Ovary (tissue), 9 donors: Measurements from ENCODE around the gene GCK. TPM values are rescaled to one million over a fixed set of nuclear protein-coding genes. Genes with fewer than 3 reads are reported as not detected.

Source experiments
- DNase-seq, 5 donors: peaks; one replicate each; pipeline ENCODE4 v3.0.0-alpha.2; 2019 to 2020
- H3K27ac ChIP-seq, 2 donors: fragments of 200-600 bp; one replicate each; pipeline versions ENCODE4 v1.5.1 to v1.8.0; 2019 to 2022
- H3K27me3 ChIP-seq: fragments of 200-600 bp; one replicate; pipeline ENCODE4 v1.8.0; 2022
- H3K36me3 ChIP-seq: fragments of 200-600 bp; sonication (generic); one replicate; pipeline ENCODE4 v1.5.1; 2019
- H3K4me1 ChIP-seq: one replicate; pipeline ENCODE4 v1.8.1; 2013; ENCODE audit warnings: mild to moderate bottlenecking, moderate library complexity; ENCODE audit not compliant: insufficient read depth
- H3K4me3 ChIP-seq: fragments of 200-600 bp; sonication (generic); one replicate; pipeline ENCODE4 v1.5.1; 2017
- H3K9me3 ChIP-seq, 2 donors: fragments of 200-600 bp in 1 of 2; sonication (generic) in 1 of 2; one replicate each; pipeline versions ENCODE4 v1.5.1 to v1.8.1; 2013 to 2019; ENCODE audit warnings: mild to moderate bottlenecking in 1 of 2, moderate library complexity in 1 of 2
- EP300 ChIP-seq: sonication (generic); formaldehyde crosslinking; IDR thresholded peaks from one replicate; pipeline ENCODE4 v1.6.1; 2017; ENCODE audit warnings: antibody characterized with exemption
- POLR2A ChIP-seq: fragments of 450-650 bp; IDR thresholded peaks from one replicate; pipeline ENCODE4 v1.6.1; 2017; ENCODE audit warnings: antibody characterized with exemption, mild to moderate bottlenecking, moderate library complexity
- WGBS, 3 donors: extraction: QIAGEN DNeasy Blood & Tissue Kit in 1 of 3; methylation state at CpG; one replicate each; pipeline versions ENCODE4 v1.1.5 to v1.1.7; 2013 to 2017; 5-methylcytosine and 5-hydroxymethylcytosine counted together
- intact Hi-C, 4 donors: fragments of 100-400 bp; cut with DNase I; formaldehyde crosslinking; loops; one replicate each; pipeline versions ENCODE4 v1.11.0 to v1.15.1; 2022 to 2023
- polyA plus RNA-seq, 2 donors: library from polyadenylated mRNA; stranded (reverse); fragments of 200-250 nt in 1 of 2; fragments of 350-450 nt in 1 of 2; fragmentation: Illumina TruSeq in 1 of 2; extraction: RNeasy Lipid Tissue Mini Kit (QIAGEN cat#74804) in 1 of 2; gene quantifications; one replicate each; pipeline ENCODE4 v1.2.3, GENCODE V29; 2013 to 2014
- total RNA-seq, 7 donors: library from RNA; depleted of rRNA in 2 of 7; stranded (reverse); fragments of >200 nt in 2 of 7; fragmentation: NEBNext Ultra II Directional in 3 of 7; extraction: Animal tissue kit (Norgen Biotek cat#: 25700) in 3 of 7; gene quantifications; one replicate each; pipeline versions ENCODE4 v1.1.0 to v1.2.4, GENCODE V29; 2016 to 2023
- TF ChIP-seq, protein P1 (sequence below), 3 donors: fragments of 450-650 bp in 2 of 3; fragments of 200-600 bp in 1 of 3; IDR thresholded peaks; one replicate each; pipeline versions ENCODE4 v1.5.1 to v1.8.0; 2016 to 2022; ENCODE audit warnings: antibody characterized with exemption in 3 of 3, mild to moderate bottlenecking in 1 of 3
- donor health status: DM: no; HTN: no; CAD: no; lungs with moderate emphysema.
- donor health status: DM: no; HTN: no; CAD: no.
- donor health status: Bipolar disorder and iron deficiency.
- donor health status: DM: yes; HTN: yes; CAD: no.
- donor health status: DM: no; HTN: no; CAD: no.
- donor health status: DM: yes; HTN: yes; CAD: no.

GCK gene
- total and polyA plus RNA-seq, 9 donors: 0.48 to 2.9 (median 1.3) TPM

DNA sequence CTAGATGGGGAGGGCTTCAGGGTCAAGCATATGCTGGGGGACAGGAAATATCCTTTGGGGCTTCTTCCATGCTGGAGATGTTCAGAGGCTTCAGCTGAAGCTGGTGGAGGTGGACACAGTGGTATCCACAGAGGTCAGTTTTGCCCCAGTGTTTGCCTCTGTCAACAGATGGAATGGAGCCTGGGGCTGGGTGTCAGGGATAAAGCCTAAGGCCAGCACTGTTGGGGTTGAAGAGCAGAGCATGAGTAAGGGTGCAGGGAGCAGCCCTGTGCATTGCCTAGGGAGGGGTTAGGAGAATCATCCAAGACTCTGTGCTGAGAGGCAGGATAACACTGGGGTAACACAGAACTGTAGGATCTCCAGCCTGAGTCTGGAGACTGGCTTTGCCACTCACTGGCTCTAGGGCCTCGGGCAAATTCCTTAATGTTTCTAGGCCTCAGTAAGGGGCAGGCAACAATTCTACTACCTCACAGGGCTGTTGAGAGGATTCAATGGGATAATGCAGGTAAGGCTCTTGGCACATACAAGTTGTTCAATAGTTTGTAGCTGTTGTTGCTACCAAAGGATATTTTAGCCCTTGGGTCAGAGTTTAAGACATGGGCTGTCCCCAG, 26.3 kb downstream of the GCK start:
- DNase-seq: no peak

DNA sequence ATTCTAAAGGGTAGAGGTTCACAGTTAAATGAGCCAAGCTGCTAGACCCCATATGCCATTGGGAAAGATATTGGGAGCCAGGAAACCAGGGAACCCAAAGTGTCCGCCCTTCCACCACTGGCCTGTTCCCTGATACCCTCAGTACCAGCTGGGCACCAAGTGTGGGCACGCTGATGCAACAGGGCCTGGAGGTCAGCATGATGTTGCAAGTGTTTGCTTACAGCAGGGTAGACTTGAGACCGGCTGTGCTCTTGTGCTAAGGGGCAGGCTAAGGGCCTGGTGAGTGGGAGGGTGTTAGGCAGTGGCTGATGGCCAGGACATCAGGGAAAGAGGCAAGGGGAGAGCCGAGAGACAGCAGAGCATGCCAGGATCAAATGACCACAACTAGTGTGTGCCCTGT, 27.1 kb downstream of the GCK start:
- Histone ChIP-seq H3K4me1 (no peaks in the 10 kb centered on the region), H3K36me3 (no peaks in the 10 kb centered on the region), H3K27ac (no peak overlapping the region), H3K27me3 (no peaks in the 10 kb centered on the region), H3K9me3 (no peaks in the 10 kb centered on the region), H3K4me3 (no peak overlapping the region)
- TF ChIP-seq, protein P1, sequence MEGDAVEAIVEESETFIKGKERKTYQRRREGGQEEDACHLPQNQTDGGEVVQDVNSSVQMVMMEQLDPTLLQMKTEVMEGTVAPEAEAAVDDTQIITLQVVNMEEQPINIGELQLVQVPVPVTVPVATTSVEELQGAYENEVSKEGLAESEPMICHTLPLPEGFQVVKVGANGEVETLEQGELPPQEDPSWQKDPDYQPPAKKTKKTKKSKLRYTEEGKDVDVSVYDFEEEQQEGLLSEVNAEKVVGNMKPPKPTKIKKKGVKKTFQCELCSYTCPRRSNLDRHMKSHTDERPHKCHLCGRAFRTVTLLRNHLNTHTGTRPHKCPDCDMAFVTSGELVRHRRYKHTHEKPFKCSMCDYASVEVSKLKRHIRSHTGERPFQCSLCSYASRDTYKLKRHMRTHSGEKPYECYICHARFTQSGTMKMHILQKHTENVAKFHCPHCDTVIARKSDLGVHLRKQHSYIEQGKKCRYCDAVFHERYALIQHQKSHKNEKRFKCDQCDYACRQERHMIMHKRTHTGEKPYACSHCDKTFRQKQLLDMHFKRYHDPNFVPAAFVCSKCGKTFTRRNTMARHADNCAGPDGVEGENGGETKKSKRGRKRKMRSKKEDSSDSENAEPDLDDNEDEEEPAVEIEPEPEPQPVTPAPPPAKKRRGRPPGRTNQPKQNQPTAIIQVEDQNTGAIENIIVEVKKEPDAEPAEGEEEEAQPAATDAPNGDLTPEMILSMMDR (IDR thresholded peaks at IDR 0.05): no peak
- TF ChIP-seq POLR2A: no peak
- TF ChIP-seq EP300: no peak
- intact Hi-C loops: no loop called here
- whole genome bisulfite sequencing, 3 donors: 64 to 68% (median 65%) methylated on average over 4 of the region's 4 CpGs
- DNase-seq: no peak

More for the DNA sequence above, 26.3 kb downstream of the GCK start:
- 50 to 82% (median 71%) methylated on average over 1 of the region's 1 CpG for WGBS, 3 donors
- H3K4me1 ChIP-seq: no peaks in the 10 kb centered on the region
- no peak overlapping the region for H3K27ac ChIP-seq
- TF ChIP-seq POLR2A (no peak), EP300 (no peak)
- TF ChIP-seq, protein P1 (IDR thresholded peaks at IDR 0.05): no peak
- no peaks in the 10 kb centered on the region for H3K36me3 ChIP-seq
- H3K4me3 ChIP-seq: no peak overlapping the region
- H3K9me3 ChIP-seq: no peaks in the 10 kb centered on the region
- no peaks in the 10 kb centered on the region for H3K27me3 ChIP-seq
- intact Hi-C loops: no loop called here

DNA sequence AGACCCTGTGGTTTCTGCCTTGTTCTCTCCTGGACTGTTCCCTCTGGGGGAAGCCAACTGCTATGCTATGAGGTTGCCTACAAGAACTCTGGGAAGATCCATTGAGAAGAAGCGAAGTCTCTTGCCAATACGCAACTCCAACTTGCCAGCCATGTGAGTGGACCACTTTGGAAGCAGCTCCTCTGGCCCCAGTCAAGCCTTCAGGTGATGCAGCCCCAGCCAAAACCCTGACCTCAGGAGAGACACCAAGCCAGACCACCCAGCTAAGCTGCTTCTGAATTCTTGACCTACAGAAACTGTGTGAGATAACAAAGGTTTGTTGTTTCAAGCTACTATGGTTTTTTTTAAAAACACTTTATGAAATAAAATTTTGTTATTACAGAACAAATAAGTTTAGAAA, 27.9 kb downstream of the GCK start:
- no peaks in the 10 kb centered on the region for H3K4me1 ChIP-seq
- no peaks in the 10 kb centered on the region for H3K9me3 ChIP-seq
- intact Hi-C loops: no loop called here
- no peaks in the 10 kb centered on the region for H3K36me3 ChIP-seq
- H3K4me3 ChIP-seq: no peak overlapping the region
- H3K27ac ChIP-seq: no peak overlapping the region
- no peaks in the 10 kb centered on the region for H3K27me3 ChIP-seq
- 92 to 100% (median 98%) methylated on average over 2 of the region's 2 CpGs for WGBS, 3 donors
- no peak for TF ChIP-seq POLR2A
- no peak for DNase-seq

DNA sequence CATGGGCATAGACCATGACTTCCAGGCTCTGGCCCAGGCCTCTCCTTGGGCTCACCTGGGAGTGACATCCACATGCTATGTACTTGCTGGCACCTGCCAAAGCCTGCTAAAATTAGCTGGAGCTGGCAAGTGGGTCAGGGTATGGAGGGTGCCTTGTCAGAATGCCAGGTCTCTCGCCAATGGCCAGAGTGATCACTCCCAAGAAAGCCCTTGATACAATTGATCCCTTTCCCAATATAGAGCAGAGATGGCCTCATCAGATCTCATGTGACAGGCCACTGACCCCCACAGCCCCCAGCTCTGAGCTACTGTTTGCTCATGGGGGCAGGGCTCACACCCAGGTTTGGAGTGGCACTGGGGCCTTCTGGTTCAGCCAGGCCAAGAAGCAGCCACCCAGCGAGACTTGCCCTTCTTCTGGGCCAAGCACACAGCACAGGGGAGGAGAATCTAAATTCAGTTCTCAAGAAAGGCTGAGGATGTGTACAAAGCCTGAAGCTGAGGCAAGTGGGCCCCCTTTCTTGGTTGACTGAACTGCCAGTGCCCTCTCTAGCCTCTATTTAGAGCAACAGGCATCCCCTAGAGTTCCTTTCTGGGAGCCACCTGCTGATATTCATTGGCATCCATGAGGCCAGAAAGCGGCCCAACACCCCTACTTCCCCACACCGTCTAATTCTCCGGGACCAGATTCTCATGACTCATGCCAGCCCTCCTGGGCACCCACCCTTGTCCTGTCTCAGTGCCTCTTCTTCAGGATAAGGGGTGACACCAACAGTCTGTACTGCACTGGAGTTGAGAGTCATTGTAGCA, 29.2 kb downstream of the GCK start:
- DNase-seq: no peak
- no peaks in the 10 kb centered on the region for H3K36me3 ChIP-seq
- no peak overlapping the region for H3K27ac ChIP-seq
- intact Hi-C loops: no loop called here
- no peaks in the 10 kb centered on the region for H3K4me1 ChIP-seq
- TF ChIP-seq POLR2A (no peak), EP300 (no peak)
- TF ChIP-seq, protein P1 (IDR thresholded peaks at IDR 0.05): no peak
- H3K9me3 ChIP-seq: no peaks in the 10 kb centered on the region
- 83 to 96% (median 92%) methylated on average over 5 of the region's 5 CpGs for WGBS, 3 donors
- H3K4me3 ChIP-seq: no peak overlapping the region
- H3K27me3 ChIP-seq: no peaks in the 10 kb centered on the region
